RWPE2 (cell line): ENCODE data around the gene RERE.

Experiments used
- ATAC-seq: fragments of 200-7000 bp; cut with Tn5 transposase; 3 replicates; pipeline ENCODE4 v1.9.1; 2021; ENCODE audit warnings: low read depth
- DNase-seq: peaks from one replicate; pipeline ENCODE4 v3.0.0-alpha.2; 2020; ENCODE audit warnings: low spot score
- H3K27ac ChIP-seq: fragments of 450-650 bp; 2 replicates; pipeline ENCODE4 v1.5.1; 2017; ENCODE audit warnings: mild to moderate bottlenecking; ENCODE audit not compliant: poor library complexity, severe bottlenecking
- H3K27me3 ChIP-seq: fragments of 250-450 bp; sonication (Bioruptor Pico); 2 replicates; pipeline ENCODE4 v1.5.1; 2021; ENCODE audit warnings: mild to moderate bottlenecking, moderate library complexity; ENCODE audit not compliant: insufficient read depth, poor library complexity, severe bottlenecking
- H3K36me3 ChIP-seq: fragments of 250-450 bp; sonication (Bioruptor Pico); 2 replicates; pipeline ENCODE4 v1.5.1; 2020; ENCODE audit warnings: low read depth, mild to moderate bottlenecking, moderate library complexity
- H3K4me1 ChIP-seq: fragments of 250-450 bp; sonication (Bioruptor Pico); 2 replicates; pipeline ENCODE4 v1.5.1; 2021; ENCODE audit warnings: mild to moderate bottlenecking, moderate library complexity; ENCODE audit not compliant: insufficient read depth, poor library complexity, severe bottlenecking
- H3K4me3 ChIP-seq: fragments of 250-450 bp; sonication (Bioruptor Pico); 2 replicates; pipeline ENCODE4 v1.5.1; 2021; ENCODE audit warnings: mild to moderate bottlenecking, moderate library complexity; ENCODE audit not compliant: severe bottlenecking
- H3K9me3 ChIP-seq: fragments of 250-450 bp; sonication (Bioruptor Pico); 2 replicates; pipeline ENCODE4 v1.5.1; 2021; ENCODE audit warnings: mild to moderate bottlenecking, moderate library complexity; ENCODE audit not compliant: severe bottlenecking
- CTCF ChIP-seq: fragments of 450-650 bp; IDR thresholded peaks from one replicate; pipeline ENCODE4 v1.5.1; 2017; ENCODE audit warnings: mild to moderate bottlenecking, moderate library complexity; ENCODE audit not compliant: poor library complexity, severe bottlenecking

Gene RERE

GRCh38 chr1:8333246-8333987 lies 484.0 kb downstream of the RERE start:
- H3K36me3 ChIP-seq = no peaks in the 10 kb centered on the region
- ATAC-seq (no peak), DNase-seq (no peak)
- H3K9me3 ChIP-seq = no peaks in the 10 kb centered on the region
- TF ChIP-seq CTCF = no peak
- H3K27me3 ChIP-seq = no peaks in the 10 kb centered on the region
- H3K4me1 ChIP-seq = no peaks in the 10 kb centered on the region
- H3K27ac ChIP-seq = no peak overlapping the region
- no peak overlapping the region for H3K4me3 ChIP-seq

- no peak for TF ChIP-seq CTCF
- H3K27me3 ChIP-seq = no peaks in the 10 kb centered on the region
- H3K27ac ChIP-seq = no peak overlapping the region
- no peak overlapping the region for H3K4me3 ChIP-seq
- no peaks in the 10 kb centered on the region for H3K4me1 ChIP-seq
- H3K36me3 ChIP-seq = no peaks in the 10 kb centered on the region
- no peaks in the 10 kb centered on the region for H3K9me3 ChIP-seq
- ATAC-seq (no peak), DNase-seq (no peak)
Observed at GRCh38 chr1:8332806-8333205, 484.6 kb downstream of the RERE start.

GRCh38 chr1:8330271-8331125 lies 486.9 kb downstream of the RERE start:
- Histone ChIP-seq H3K27ac (no peak overlapping the region), H3K27me3 (no peaks in the 10 kb centered on the region), H3K4me1 (no peaks in the 10 kb centered on the region), H3K4me3 (no peak overlapping the region), H3K9me3 (no peaks in the 10 kb centered on the region), H3K36me3 (no peaks in the 10 kb centered on the region)
- no peak for ATAC-seq
- no peak for DNase-seq
- no peak for TF ChIP-seq CTCF

GRCh38 chr1:8329858-8330257 lies 487.6 kb downstream of the RERE start:
- no peak overlapping the region for H3K27ac ChIP-seq
- H3K4me1 ChIP-seq = no peaks in the 10 kb centered on the region
- no peaks in the 10 kb centered on the region for H3K36me3 ChIP-seq
- ATAC-seq (no peak), DNase-seq (no peak)
- H3K27me3 ChIP-seq = no peaks in the 10 kb centered on the region
- H3K4me3 ChIP-seq = no peak overlapping the region
- H3K9me3 ChIP-seq = no peaks in the 10 kb centered on the region
- TF ChIP-seq CTCF = no peak
